A549 (cell line): ENCODE measurements around the gene TGIF2. TPM values are rescaled to one million over a fixed set of nuclear protein-coding genes. Genes with fewer than 3 reads are reported as not detected.
A peak's percentile ranks its signal among the peaks of the same experiment; 100 is the strongest.

Experiments
- ATAC-seq, 2 experiments: fragments of 200-7000 bp in 1 of 2; fragments of >200 bp in 1 of 2; cut with Nextera tagmentation in 1 of 2; cut with Tn5 transposase in 1 of 2; 3 replicates each; pipeline versions ENCODE4 v1.8.0 to v1.9.1; 2018 to 2020; ENCODE audit warnings: mild to moderate bottlenecking in 1 of 2, moderate library complexity in 1 of 2
- CTCF ChIA-PET: fragments of 300-600 bp; sonication (Branson Sonifier 250); formaldehyde crosslinking; extraction: SDS; loops from one replicate; lab custom pipeline; 2021; ENCODE audit warnings: antibody characterized with exemption, inconsistent platforms; lab: Yijun Ruan, JAX
- POLR2A ChIA-PET: fragments of 350-600 bp; formaldehyde crosslinking; extraction: SDS; loops from one replicate; lab custom pipeline; 2021; ENCODE audit warnings: antibody characterized with exemption, inconsistent platforms; lab: Yijun Ruan, JAX
- DNase-seq, 2 experiments: peaks; one replicate each; pipeline versions ENCODE4 v3.0.0 to v3.0.0-alpha.2; 2011 to 2016; ENCODE audit warnings: low read depth in 1 of 2, low spot score in 1 of 2
- FAIRE-seq: peaks from 2 replicates; lab custom pipeline; 2011; peaks lifted over from hg19 to GRCh38; lab: Jason Lieb, UNC
- H3K27ac ChIP-seq, 2 experiments: fragments of >200 bp; sonication (Bioruptor Twin); formaldehyde crosslinking; 3 replicates each; pipeline ENCODE4 v1.5.1; 2016 to 2017
- H3K4me1 ChIP-seq: fragments of >200 bp; sonication (Bioruptor Twin); formaldehyde crosslinking; 3 replicates; pipeline ENCODE4 v1.6.1; 2016
- H3K4me2 ChIP-seq: fragments of >200 bp; sonication (Bioruptor Twin); formaldehyde crosslinking; 3 replicates; pipeline ENCODE4 v1.6.1; 2016
- H3K4me3 ChIP-seq: fragments of >200 bp; sonication (Bioruptor Twin); formaldehyde crosslinking; 3 replicates; pipeline ENCODE4 v1.5.1; 2016
- H3K9me3 ChIP-seq: fragments of >200 bp; sonication (Bioruptor Twin); formaldehyde crosslinking; 3 replicates; pipeline ENCODE4 v1.6.1; 2016
- BHLHE40 ChIP-seq: IDR thresholded peaks from 2 replicates; pipeline ENCODE4 v1.6.1; 2012; ENCODE audit warnings: low read depth, low read length, inconsistent platforms
- EHMT2 ChIP-seq: fragments of 200-600 bp; sonication (generic); IDR thresholded peaks from 2 replicates; pipeline ENCODE4 v1.6.1; 2016; ENCODE audit warnings: antibody characterized with exemption, low read depth, mild to moderate bottlenecking, moderate library complexity
- ESRRA ChIP-seq: fragments of 150-350 bp; IDR thresholded peaks from 2 replicates; pipeline ENCODE4 v1.6.1; 2014; ENCODE audit warnings: mild to moderate bottlenecking, low read length, borderline replicate concordance
- HOXA7 ChIP-seq: fragments of 250-450 bp; sonication (Bioruptor Pico); IDR thresholded peaks from 2 replicates; pipeline ENCODE4 v1.5.0; 2020; ENCODE audit warnings: mild to moderate bottlenecking, moderate library complexity
- MAFK ChIP-seq: fragments of 450-650 bp; IDR thresholded peaks from 2 replicates; pipeline ENCODE4 v1.6.1; 2014; ENCODE audit not compliant: partially characterized antibody
- MAZ ChIP-seq: fragments of 150-350 bp; IDR thresholded peaks from 2 replicates; pipeline ENCODE4 v1.6.1; 2014; ENCODE audit warnings: antibody characterized with exemption, low read depth, low read length, borderline replicate concordance
- RCOR1 ChIP-seq: fragments of 150-350 bp; IDR thresholded peaks from 2 replicates; pipeline ENCODE4 v1.6.1; 2014; ENCODE audit warnings: antibody characterized with exemption, low read length, low read depth
- ZC3H11A ChIP-seq: fragments of 450-650 bp; IDR thresholded peaks from 2 replicates; pipeline ENCODE4 v1.6.1; 2014; ENCODE audit warnings: antibody characterized with exemption, mild to moderate bottlenecking
- ZSCAN20 ChIP-seq: fragments of 250-450 bp; sonication (Bioruptor Pico); IDR thresholded peaks from 2 replicates; pipeline ENCODE4 v1.8.0; 2022; ENCODE audit warnings: mild to moderate bottlenecking, moderate library complexity
- whole genome bisulfite sequencing: methylation state at CpG from one replicate; pipeline ENCODE4 v1.1.6; 2017; ENCODE audit errors: missing lambda C conversion rate; 5-methylcytosine and 5-hydroxymethylcytosine counted together
- polyA plus RNA-seq, 4 experiments: library from polyadenylated mRNA; depleted of rRNA in 3 of 4; stranded (reverse); fragments of >200 nt; fragmentation: RNase III in 1 of 4; extraction: RNeasy Plus Mini Kit Qiagen cat#74134 plus additional on column Dnase treatment in 1 of 4; gene quantifications; 2 replicates in 3 of 4; 3 replicates in 1 of 4; pipeline ENCODE4 v1.2.3, GENCODE V29; 2011 to 2017
- TF ChIP-seq, protein P1 (sequence below): fragments of 200-600 bp; sonication (generic); IDR thresholded peaks from 2 replicates; pipeline ENCODE4 v1.6.1; 2016; ENCODE audit warnings: antibody characterized with exemption, mild to moderate bottlenecking, moderate library complexity
- TF ChIP-seq, protein P2 (sequence below): fragments of 450-650 bp; IDR thresholded peaks from 2 replicates; pipeline ENCODE4 v1.6.1; 2014; ENCODE audit warnings: antibody characterized with exemption
- TF ChIP-seq, protein P3 (sequence below): fragments of >200 bp; sonication (Bioruptor Twin); formaldehyde crosslinking; IDR thresholded peaks from 3 replicates; pipeline ENCODE4 v1.6.1; 2016
- TF ChIP-seq, protein P4 (sequence below): fragments of 150-350 bp; IDR thresholded peaks from 2 replicates; pipeline ENCODE4 v1.6.1; 2014; ENCODE audit warnings: low read depth, mild to moderate bottlenecking, low read length
- TF ChIP-seq, protein P5 (sequence below): fragments of >200 bp; sonication (Bioruptor Twin); formaldehyde crosslinking; IDR thresholded peaks from 3 replicates; pipeline ENCODE4 v1.5.1; 2016

Gene TGIF2
- polyA plus RNA-seq, 2 of the 4 experiments (the other 2 are of a cell fraction) = 4.1 to 5.1 TPM

DNA sequence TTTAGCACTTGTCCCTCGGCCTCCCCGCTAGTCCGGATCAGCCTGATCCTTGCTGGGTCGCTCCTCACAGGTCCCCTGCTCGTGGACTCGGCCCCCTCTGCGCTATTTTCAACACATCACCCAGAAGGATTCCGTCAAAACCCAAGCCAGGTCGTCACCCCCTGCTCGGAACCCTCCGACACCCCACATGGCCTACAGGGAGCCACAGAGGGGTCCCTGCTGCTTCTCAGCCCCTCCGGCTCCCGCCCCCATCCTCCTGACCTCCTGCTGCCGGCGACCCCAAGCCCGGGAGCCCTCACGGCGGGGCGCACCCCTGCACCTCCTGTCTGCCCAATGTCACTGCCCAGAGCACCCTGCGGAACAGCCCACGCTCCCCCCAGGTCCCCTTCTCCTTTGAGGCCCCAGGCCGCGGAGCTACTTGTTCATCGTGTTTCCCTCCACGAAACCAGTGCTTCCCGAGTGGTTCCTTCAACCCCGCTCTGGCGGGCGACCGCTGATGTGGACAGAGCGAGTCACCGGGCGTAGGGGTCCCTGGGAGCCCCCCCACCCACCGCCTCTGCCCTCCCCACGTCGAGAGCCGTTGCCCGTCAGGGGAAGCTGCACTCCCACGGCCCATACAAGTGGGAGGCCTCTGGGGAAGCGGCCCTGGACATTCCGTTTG lies 32.7 kb upstream of the TGIF2 start:
- CTCF ChIA-PET = interaction anchor here (1.4 kb wide), 1 partner anchor 10 kb away, joined by 4 read pairs; no protein-coding TSS in a partner anchor
- H3K27ac ChIP-seq = peak overlapping the region; percentile 66 to 84; a peak in 5 of 6 replicates
- H3K4me2 ChIP-seq = peak overlapping the region; percentile 72
- peaks cover 5% of the 10 kb centered on the region; the same call in 1 of the 3 replicates for H3K4me1 ChIP-seq
- no peak for TF ChIP-seq ESRRA
- TF ChIP-seq MAFK = no peak
- TF ChIP-seq, protein P1, sequence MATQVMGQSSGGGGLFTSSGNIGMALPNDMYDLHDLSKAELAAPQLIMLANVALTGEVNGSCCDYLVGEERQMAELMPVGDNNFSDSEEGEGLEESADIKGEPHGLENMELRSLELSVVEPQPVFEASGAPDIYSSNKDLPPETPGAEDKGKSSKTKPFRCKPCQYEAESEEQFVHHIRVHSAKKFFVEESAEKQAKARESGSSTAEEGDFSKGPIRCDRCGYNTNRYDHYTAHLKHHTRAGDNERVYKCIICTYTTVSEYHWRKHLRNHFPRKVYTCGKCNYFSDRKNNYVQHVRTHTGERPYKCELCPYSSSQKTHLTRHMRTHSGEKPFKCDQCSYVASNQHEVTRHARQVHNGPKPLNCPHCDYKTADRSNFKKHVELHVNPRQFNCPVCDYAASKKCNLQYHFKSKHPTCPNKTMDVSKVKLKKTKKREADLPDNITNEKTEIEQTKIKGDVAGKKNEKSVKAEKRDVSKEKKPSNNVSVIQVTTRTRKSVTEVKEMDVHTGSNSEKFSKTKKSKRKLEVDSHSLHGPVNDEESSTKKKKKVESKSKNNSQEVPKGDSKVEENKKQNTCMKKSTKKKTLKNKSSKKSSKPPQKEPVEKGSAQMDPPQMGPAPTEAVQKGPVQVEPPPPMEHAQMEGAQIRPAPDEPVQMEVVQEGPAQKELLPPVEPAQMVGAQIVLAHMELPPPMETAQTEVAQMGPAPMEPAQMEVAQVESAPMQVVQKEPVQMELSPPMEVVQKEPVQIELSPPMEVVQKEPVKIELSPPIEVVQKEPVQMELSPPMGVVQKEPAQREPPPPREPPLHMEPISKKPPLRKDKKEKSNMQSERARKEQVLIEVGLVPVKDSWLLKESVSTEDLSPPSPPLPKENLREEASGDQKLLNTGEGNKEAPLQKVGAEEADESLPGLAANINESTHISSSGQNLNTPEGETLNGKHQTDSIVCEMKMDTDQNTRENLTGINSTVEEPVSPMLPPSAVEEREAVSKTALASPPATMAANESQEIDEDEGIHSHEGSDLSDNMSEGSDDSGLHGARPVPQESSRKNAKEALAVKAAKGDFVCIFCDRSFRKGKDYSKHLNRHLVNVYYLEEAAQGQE = no peak
- no peak for TF ChIP-seq RCOR1
- TF ChIP-seq HOXA7 = no peak
- TF ChIP-seq, protein P2, sequence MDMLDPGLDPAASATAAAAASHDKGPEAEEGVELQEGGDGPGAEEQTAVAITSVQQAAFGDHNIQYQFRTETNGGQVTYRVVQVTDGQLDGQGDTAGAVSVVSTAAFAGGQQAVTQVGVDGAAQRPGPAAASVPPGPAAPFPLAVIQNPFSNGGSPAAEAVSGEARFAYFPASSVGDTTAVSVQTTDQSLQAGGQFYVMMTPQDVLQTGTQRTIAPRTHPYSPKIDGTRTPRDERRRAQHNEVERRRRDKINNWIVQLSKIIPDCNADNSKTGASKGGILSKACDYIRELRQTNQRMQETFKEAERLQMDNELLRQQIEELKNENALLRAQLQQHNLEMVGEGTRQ = no peak
- TF ChIP-seq BHLHE40 = no peak
- no peak for TF ChIP-seq MAZ
- no peak for TF ChIP-seq ZSCAN20 (CRISPR knock-in tag)
- ATAC-seq (no peak), FAIRE-seq (no peak), DNase-seq (no peak)
- POLR2A ChIA-PET = no interaction called here
- H3K9me3 ChIP-seq = no peaks in the 10 kb centered on the region
- WGBS = 92% methylated on average over 39 of the region's 41 CpGs
- H3K4me3 ChIP-seq = no peak overlapping the region

DNA sequence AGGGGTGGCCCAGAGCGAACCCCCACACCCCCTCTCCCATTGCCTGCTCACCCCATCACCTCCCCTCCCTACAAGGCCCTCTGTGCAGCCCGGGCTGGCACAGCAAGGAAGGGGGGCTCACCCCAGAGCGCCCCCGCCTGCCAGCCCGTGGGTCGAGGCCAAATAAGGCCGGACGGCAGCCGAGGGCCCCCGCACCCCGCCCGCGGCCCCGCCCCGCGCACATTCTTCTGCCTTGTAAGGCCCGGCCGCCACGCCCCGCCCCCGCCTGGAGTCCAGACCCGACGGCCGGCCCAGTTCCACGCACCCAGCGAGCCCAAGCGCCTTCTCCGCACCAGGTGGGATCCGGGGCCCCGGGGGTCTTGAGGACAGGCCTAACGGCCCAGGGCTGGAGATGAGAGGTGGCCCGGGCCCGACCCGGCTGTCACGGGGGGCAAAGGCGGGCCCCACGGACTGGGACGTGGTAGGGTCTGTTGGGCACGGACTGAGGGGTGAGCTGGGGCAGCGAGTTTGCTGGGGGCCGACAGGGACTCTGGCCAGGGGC lies 32.1 kb upstream of the TGIF2 start, which contains the start of gene MYL9:
MYL9 (plus strand) TSS at position 293 of the 541 bp plus-strand sequence. CDS start 3,366 bp downstream, outside the sequence.
- Histone ChIP-seq H3K4me3 (peak within 1 kb of the TSS; percentile 40), H3K27ac (peak within 1 kb of the TSS; percentile 66 to 84), H3K9me3 (no peaks in the 10 kb centered on the region), H3K4me1 (peaks cover 5% of the 10 kb centered on the region; the same call in 1 of the 3 replicates), H3K4me2 (peak within 1 kb of the TSS; percentile 72)
- 53% methylated on average over 14 of the region's 41 CpGs for WGBS
- TF ChIP-seq EHMT2 = no peak
- TF ChIP-seq, protein P3, sequence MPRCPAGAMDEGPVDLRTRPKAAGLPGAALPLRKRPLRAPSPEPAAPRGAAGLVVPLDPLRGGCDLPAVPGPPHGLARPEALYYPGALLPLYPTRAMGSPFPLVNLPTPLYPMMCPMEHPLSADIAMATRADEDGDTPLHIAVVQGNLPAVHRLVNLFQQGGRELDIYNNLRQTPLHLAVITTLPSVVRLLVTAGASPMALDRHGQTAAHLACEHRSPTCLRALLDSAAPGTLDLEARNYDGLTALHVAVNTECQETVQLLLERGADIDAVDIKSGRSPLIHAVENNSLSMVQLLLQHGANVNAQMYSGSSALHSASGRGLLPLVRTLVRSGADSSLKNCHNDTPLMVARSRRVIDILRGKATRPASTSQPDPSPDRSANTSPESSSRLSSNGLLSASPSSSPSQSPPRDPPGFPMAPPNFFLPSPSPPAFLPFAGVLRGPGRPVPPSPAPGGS = no peak
- no peak for TF ChIP-seq ZC3H11A
- no peak for DNase-seq
- no peak for FAIRE-seq
- ChIA-PET CTCF (interaction anchor here (1.1 to 1.4 kb wide), 2 partner anchors 10 to 31 kb away, joined by 3 to 4 read pairs; no protein-coding TSS in a partner anchor), POLR2A (no interaction called here)
- ATAC-seq = peak; percentile 20 to 73; a peak in 4 of 6 replicates

DNA sequence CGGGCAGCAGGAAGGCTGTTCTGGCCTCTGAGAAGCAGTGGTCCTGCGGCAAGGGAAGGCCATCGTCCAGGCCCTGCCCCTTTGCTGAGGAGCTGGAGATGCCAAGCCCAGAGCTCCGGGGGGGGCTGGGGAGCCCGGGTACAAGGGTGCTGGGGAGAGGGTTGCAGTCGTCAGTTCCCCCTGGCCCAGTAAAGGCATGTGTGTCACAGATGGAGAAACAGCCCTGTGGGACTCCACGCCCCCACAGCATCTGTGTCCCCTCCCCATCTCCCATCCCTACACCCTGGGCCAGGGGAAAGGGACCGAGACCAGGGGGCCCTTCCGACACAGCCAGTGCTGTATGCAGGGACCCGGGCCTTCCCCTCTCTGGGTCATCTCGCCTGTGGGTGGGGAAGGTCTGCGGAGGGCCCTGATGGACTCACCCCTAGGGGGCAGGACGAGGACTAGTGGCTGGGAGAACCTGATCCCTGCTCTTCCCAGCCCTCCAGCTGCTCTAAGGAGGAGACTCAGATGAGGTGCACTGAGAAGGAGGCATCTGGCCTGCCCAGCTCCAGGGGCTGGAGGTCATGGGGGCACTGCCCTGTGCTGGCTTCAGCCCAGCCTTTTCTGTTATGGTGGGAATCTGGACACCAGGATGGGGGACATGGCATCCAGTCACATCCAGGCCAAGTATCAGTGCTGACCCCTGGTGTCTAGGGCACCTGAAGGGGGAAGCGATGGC lies 31.5 kb upstream of the TGIF2 start:
- Histone ChIP-seq H3K27ac (peak overlapping the region; percentile 66 to 84), H3K4me2 (peak overlapping the region; percentile 72), H3K4me3 (peak overlapping the region; percentile 40), H3K4me1 (peaks cover 5% of the 10 kb centered on the region; the same call in 1 of the 3 replicates), H3K9me3 (no peaks in the 10 kb centered on the region)
- TF ChIP-seq, protein P4, sequence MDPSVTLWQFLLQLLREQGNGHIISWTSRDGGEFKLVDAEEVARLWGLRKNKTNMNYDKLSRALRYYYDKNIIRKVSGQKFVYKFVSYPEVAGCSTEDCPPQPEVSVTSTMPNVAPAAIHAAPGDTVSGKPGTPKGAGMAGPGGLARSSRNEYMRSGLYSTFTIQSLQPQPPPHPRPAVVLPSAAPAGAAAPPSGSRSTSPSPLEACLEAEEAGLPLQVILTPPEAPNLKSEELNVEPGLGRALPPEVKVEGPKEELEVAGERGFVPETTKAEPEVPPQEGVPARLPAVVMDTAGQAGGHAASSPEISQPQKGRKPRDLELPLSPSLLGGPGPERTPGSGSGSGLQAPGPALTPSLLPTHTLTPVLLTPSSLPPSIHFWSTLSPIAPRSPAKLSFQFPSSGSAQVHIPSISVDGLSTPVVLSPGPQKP = no peak
- TF ChIP-seq, protein P5, sequence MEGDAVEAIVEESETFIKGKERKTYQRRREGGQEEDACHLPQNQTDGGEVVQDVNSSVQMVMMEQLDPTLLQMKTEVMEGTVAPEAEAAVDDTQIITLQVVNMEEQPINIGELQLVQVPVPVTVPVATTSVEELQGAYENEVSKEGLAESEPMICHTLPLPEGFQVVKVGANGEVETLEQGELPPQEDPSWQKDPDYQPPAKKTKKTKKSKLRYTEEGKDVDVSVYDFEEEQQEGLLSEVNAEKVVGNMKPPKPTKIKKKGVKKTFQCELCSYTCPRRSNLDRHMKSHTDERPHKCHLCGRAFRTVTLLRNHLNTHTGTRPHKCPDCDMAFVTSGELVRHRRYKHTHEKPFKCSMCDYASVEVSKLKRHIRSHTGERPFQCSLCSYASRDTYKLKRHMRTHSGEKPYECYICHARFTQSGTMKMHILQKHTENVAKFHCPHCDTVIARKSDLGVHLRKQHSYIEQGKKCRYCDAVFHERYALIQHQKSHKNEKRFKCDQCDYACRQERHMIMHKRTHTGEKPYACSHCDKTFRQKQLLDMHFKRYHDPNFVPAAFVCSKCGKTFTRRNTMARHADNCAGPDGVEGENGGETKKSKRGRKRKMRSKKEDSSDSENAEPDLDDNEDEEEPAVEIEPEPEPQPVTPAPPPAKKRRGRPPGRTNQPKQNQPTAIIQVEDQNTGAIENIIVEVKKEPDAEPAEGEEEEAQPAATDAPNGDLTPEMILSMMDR = peak; percentile 32
- ATAC-seq (peak; percentile 37 to 84; a peak in 4 of 6 replicates), DNase-seq (peak in 1 of 2 experiments; percentile 39), FAIRE-seq (no peak)
- ChIA-PET POLR2A (no interaction called here), CTCF (interaction anchor here (1.0 to 1.4 kb wide), 3 partner anchors 9 to 31 kb away, joined by 3 to 4 read pairs (median 3); no protein-coding TSS in a partner anchor)
- WGBS = 71% methylated on average over 13 of the region's 14 CpGs
